CD4-positive, alpha-beta T cell treated with Interleukin-17A for 4 hours (primary cell): ENCODE data around the gene ATG9A.
"Not testable (repeated sequence)": the region's sequence is repeated elsewhere in the genome, so short reads cannot be mapped to it uniquely, and the experiment has no call there.

ENCODE experiments used
- DNase-seq: peaks from one replicate; pipeline ENCODE4 v3.0.0-alpha.2; 2020; ENCODE audit warnings: mixed read lengths

ATG9A gene

GRCh38 chr2:219229305-219230058, at the start of gene ATG9A, which contains the start of gene ANKZF1:
TSS of gene ATG9A (minus strand) at chr2:219229636. CDS start at chr2:219228024, 1,612 bp downstream.
TSS of gene ANKZF1 (plus strand) at chr2:219229806. CDS start at chr2:219230258, 452 bp downstream.
- peak; percentile 98 for DNase-seq

- DNase-seq = no peak
These were observed 49.3 kb upstream of the ATG9A start for GRCh38 chr2:219278655-219279150.

GRCh38 chr2:219277703-219278654, 48.5 kb upstream of the ATG9A start:
- DNase-seq = peak; percentile 82

- no peak for DNase-seq
These were observed 45.0 kb upstream of the ATG9A start for GRCh38 chr2:219274361-219274921.

- no peak for DNase-seq
These were observed 44.5 kb upstream of the ATG9A start for GRCh38 chr2:219273937-219274336.

GRCh38 chr2:219272995-219273394, 43.6 kb upstream of the ATG9A start:
- no peak for DNase-seq

- DNase-seq = no peak
These were observed 42.9 kb upstream of the ATG9A start for GRCh38 chr2:219272356-219272755.

- no peak for DNase-seq
These were observed 41.6 kb upstream of the ATG9A start for GRCh38 chr2:219271021-219271420.

- no peak for DNase-seq
These were observed 40.6 kb upstream of the ATG9A start for GRCh38 chr2:219270055-219270372.

GRCh38 chr2:219269362-219270054, 40.1 kb upstream of the ATG9A start:
- no peak for DNase-seq

- no peak for DNase-seq
These were observed 38.9 kb upstream of the ATG9A start for GRCh38 chr2:219268294-219268693.

- no peak for DNase-seq
These were observed 37.5 kb upstream of the ATG9A start for GRCh38 chr2:219266886-219267285.

- DNase-seq = no peak
These were observed 36.8 kb upstream of the ATG9A start for GRCh38 chr2:219266232-219266631.

- DNase-seq = no peak
These were observed 31.8 kb upstream of the ATG9A start for GRCh38 chr2:219261024-219261855.

- DNase-seq = not testable (repeated sequence)
These were observed 29.5 kb upstream of the ATG9A start for GRCh38 chr2:219258942-219259341.

- peak; percentile 38 for DNase-seq
These were observed 25.3 kb upstream of the ATG9A start for GRCh38 chr2:219254590-219255201.

- peak; percentile 97 for DNase-seq
These were observed 24.5 kb upstream of the ATG9A start, which contains the start of gene TUBA4A for GRCh38 chr2:219253753-219254589. TSS of gene TUBA4A (minus strand) at chr2:219253918. CDS start at chr2:219253858, 60 bp downstream.

- DNase-seq = peak; percentile 57
These were observed 23.7 kb upstream of the ATG9A start, which contains the start of gene TUBA4B for GRCh38 chr2:219252900-219253752. TSS of gene TUBA4B (plus strand) at chr2:219253243. CDS start at chr2:219253408, 165 bp downstream.

GRCh38 chr2:219252570-219252899, 23.1 kb upstream of the ATG9A start:
- peak; percentile 58 for DNase-seq
